GM10248 (cell line): ENCODE results near the gene DLGAP5.

Experiments used
- CTCF ChIA-PET: fragments of 300-600 bp; sonication (Branson Sonifier 250); formaldehyde crosslinking; extraction: SDS; loops from one replicate; lab custom pipeline; 2021; ENCODE audit warnings: antibody characterized with exemption; lab: Yijun Ruan, JAX
- POLR2A ChIA-PET: fragments of 350-650 bp; sonication (Branson Sonifier 250); formaldehyde crosslinking; extraction: SDS; loops from one replicate; lab custom pipeline; 2020; ENCODE audit warnings: antibody characterized with exemption; lab: Yijun Ruan, JAX
- DNase-seq: peaks from one replicate; pipeline ENCODE4 v3.0.0; 2012; ENCODE audit errors: extremely low spot score
- CTCF ChIP-seq: IDR thresholded peaks from 2 replicates; pipeline ENCODE4 v1.5.1; 2012; ENCODE audit warnings: mild to moderate bottlenecking, low read depth; ENCODE audit errors: extremely low read depth, missing control alignments, control extremely low read depth

DLGAP5 gene

GRCh38 chr14:55223364-55223763 is 32.0 kb upstream of the DLGAP5 start:
- ChIA-PET POLR2A (no interaction called here), CTCF (interaction anchor here (1.0 to 1.1 kb wide), 2 partner anchors 23 to 47 kb away, joined by 3 read pairs; no protein-coding TSS in a partner anchor)
- no peak for DNase-seq
- TF ChIP-seq CTCF: no peak

GRCh38 chr14:55221968-55222367 is 30.6 kb upstream of the DLGAP5 start:
- ChIA-PET POLR2A (no interaction called here), CTCF (interaction anchor here (0.9 kb wide), 1 partner anchor 9 kb away, joined by 4 read pairs; no protein-coding TSS in a partner anchor)
- DNase-seq: no peak
- TF ChIP-seq CTCF: no peak

GRCh38 chr14:55221186-55221585 is 29.8 kb upstream of the DLGAP5 start:
- ChIA-PET CTCF (no interaction called here), POLR2A (interaction anchor here (0.6 kb wide), 1 partner anchor 153 kb away, joined by 5 read pairs; no protein-coding TSS in a partner anchor)
- no peak for DNase-seq
- no peak for TF ChIP-seq CTCF

GRCh38 chr14:55220230-55220629 is 28.8 kb upstream of the DLGAP5 start:
- CTCF ChIA-PET: no interaction called here
- no peak for TF ChIP-seq CTCF
- POLR2A ChIA-PET: no interaction called here
- DNase-seq: no peak

GRCh38 chr14:55212634-55213033 is 21.2 kb upstream of the DLGAP5 start:
- no peak for TF ChIP-seq CTCF
- ChIA-PET POLR2A (no interaction called here), CTCF (interaction anchor here (0.9 to 4.5 kb wide), 15 partner anchors 9 to 1264 kb away, joined by 3 to 33 read pairs (median 4); no protein-coding TSS in a partner anchor)
- DNase-seq: no peak

- ChIA-PET POLR2A (no interaction called here), CTCF (interaction anchor here (1.3 kb wide), 1 partner anchor 221 kb away, joined by 3 read pairs; no protein-coding TSS in a partner anchor)
- DNase-seq: no peak
- TF ChIP-seq CTCF: no peak
These were observed 16.4 kb upstream of the DLGAP5 start for GRCh38 chr14:55207832-55208231.

- no peak for TF ChIP-seq CTCF
- CTCF ChIA-PET: no interaction called here
- DNase-seq: no peak
- POLR2A ChIA-PET: no interaction called here
These were observed 14.8 kb upstream of the DLGAP5 start for GRCh38 chr14:55206175-55206693.
